ENCODE results near the gene MAP2.
A peak's percentile ranks its signal among the peaks of the same experiment; 100 is the strongest.

MAP2 gene

GRCh38 chr2:209495855-209496585 lies 72.2 kb downstream of the MAP2 start:
- DNase-seq (ENCODE audit: low read depth) = peak; percentile 98
- no peak for TF ChIP-seq CTCF (conservative IDR thresholded peaks at IDR 0.05; ENCODE audit: low read depth, low read length)
- no peak overlapping the region for H3K4me3 ChIP-seq (ENCODE audit: low read depth, low read length)

- DNase-seq (ENCODE audit: low read depth) = peak; percentile 73
- H3K4me3 ChIP-seq (ENCODE audit: low read depth, low read length) = no peak overlapping the region
- no peak for TF ChIP-seq CTCF (conservative IDR thresholded peaks at IDR 0.05; ENCODE audit: low read depth, low read length)
These were observed 72.7 kb downstream of the MAP2 start for GRCh38 chr2:209496586-209496982.

GRCh38 chr2:209498614-209499013 lies 74.8 kb downstream of the MAP2 start:
- no peak overlapping the region for H3K4me3 ChIP-seq (ENCODE audit: low read depth, low read length)
- no peak for TF ChIP-seq CTCF (conservative IDR thresholded peaks at IDR 0.05; ENCODE audit: low read depth, low read length)
- DNase-seq (ENCODE audit: low read depth) = no peak

- no peak overlapping the region for H3K4me3 ChIP-seq (ENCODE audit: low read depth, low read length)
- no peak for TF ChIP-seq CTCF (conservative IDR thresholded peaks at IDR 0.05; ENCODE audit: low read depth, low read length)
- DNase-seq (ENCODE audit: low read depth) = peak; percentile 62
These were observed 75.2 kb downstream of the MAP2 start for GRCh38 chr2:209499069-209499468.

GRCh38 chr2:209501579-209501978 lies 77.7 kb downstream of the MAP2 start:
- peak; percentile 31 for DNase-seq (ENCODE audit: low read depth)
- TF ChIP-seq CTCF (conservative IDR thresholded peaks at IDR 0.05; ENCODE audit: low read depth, low read length) = no peak
- no peak overlapping the region for H3K4me3 ChIP-seq (ENCODE audit: low read depth, low read length)

GRCh38 chr2:209505410-209505809 lies 81.6 kb downstream of the MAP2 start:
- DNase-seq (ENCODE audit: low read depth) = no peak
- TF ChIP-seq CTCF (conservative IDR thresholded peaks at IDR 0.05; ENCODE audit: low read depth, low read length) = no peak
- H3K4me3 ChIP-seq (ENCODE audit: low read depth, low read length) = no peak overlapping the region

GRCh38 chr2:209508255-209508654 lies 84.4 kb downstream of the MAP2 start:
- no peak for DNase-seq (ENCODE audit: low read depth)
- H3K4me3 ChIP-seq (ENCODE audit: low read depth, low read length) = no peak overlapping the region
- TF ChIP-seq CTCF (conservative IDR thresholded peaks at IDR 0.05; ENCODE audit: low read depth, low read length) = no peak
